HFF-Myc (cell line): ENCODE results near the gene LRRC10.

Experiments used
- DNase-seq: peaks from one replicate; pipeline ENCODE4 v3.0.0-alpha.2; 2011; ENCODE audit warnings: low read depth; ENCODE audit errors: extremely low read depth
- H3K4me3 ChIP-seq: replicated peaks from 2 replicates; pipeline ENCODE4 v1.5.1; 2011; ENCODE audit warnings: low read depth, mild to moderate bottlenecking, control low read depth, low read length
- CTCF ChIP-seq: IDR thresholded peaks from 2 replicates; pipeline ENCODE4 v1.5.1; 2012; ENCODE audit warnings: mild to moderate bottlenecking, low read depth, low read length, control low read depth; ENCODE audit errors: missing control alignments

Gene LRRC10

GRCh38 chr12:69602954-69603353 lies 7.8 kb downstream of the LRRC10 start:
- no peak for DNase-seq
- TF ChIP-seq CTCF = no peak
- no peak overlapping the region for H3K4me3 ChIP-seq

DNA sequence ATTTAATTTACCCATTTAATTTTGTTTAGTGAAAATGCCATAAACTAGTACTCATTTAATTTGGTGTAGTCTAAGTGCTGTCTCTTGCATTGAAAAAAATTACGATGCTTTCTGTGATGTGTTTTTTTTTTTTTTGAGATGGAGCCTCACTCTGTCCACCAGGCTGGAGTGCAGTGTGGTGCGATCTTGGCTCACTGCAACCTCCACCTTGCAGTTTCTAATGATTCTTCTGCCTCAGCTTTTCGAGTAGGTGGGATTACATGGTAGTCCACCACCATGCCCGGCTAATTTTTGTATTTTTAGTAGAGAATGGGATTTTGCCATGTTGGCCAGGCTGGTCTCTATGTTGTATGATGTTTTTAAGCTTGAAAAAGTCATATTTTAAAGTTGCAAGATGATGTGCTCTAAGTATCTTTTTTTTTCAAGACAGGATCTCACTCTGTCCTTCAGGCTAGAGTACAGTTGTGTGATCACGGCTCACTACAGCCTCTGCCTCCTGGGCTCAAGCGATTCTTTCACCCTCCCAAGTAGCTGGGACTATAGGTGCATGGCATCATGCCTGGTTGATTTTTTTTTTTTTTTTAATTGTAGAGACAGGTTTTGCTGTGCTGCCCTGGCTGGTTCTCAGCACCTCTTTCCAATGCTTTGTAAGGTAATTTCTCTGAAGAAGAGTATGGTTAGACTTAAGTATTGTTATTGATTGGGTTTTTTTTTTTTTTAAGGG lies 8.6 kb downstream of the LRRC10 start:
- no peak for TF ChIP-seq CTCF
- DNase-seq = no peak
- H3K4me3 ChIP-seq = no peak overlapping the region

DNA sequence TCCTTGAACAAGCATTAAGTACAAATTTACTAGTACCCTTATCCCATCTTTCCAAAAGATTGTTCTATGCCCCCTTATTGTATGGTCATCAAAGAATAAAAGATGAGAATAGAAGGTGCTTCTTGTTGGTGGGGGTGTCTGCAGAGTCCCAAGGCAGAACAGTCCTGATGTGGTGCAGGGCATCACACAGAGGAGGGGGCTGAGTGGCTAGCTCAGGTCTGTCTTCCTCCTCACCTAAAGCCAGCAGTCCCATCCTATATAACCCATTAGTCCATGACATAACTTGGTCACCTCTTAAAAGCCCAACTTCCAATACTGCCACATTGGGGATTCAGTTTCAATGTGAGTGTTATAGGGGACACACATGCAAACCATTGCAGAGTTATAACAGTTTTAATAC lies 9.9 kb downstream of the LRRC10 start:
- no peak overlapping the region for H3K4me3 ChIP-seq
- no peak for TF ChIP-seq CTCF
- no peak for DNase-seq

DNA sequence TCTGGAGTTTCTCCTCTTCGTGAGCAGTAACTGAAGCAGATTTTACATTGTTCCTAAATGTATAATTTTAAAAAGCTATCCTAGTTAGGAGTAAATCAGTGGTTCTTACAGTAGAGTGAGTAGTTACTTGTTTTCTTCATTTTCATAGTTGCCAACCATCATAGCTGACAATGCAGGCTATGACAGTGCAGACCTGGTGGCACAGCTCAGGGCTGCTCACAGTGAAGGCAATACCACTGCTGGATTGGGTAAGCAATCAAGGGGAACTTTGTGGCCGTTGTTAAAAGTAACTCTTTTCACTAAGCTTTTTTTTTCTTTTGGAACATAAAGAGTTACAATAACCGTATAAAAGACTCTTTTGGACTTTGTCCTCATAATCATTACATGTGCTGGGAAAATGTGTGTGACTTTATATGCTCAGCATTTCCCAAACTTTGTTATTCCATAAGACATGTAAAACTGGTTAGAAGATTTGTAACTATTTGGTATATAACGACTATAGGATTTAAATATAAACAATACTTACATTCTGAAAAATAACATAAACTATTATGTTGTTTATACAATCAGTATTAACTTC lies 12.4 kb downstream of the LRRC10 start:
- no peak for TF ChIP-seq CTCF
- DNase-seq = no peak
- H3K4me3 ChIP-seq = no peak overlapping the region

- TF ChIP-seq CTCF = no peak
- no peak for DNase-seq
- H3K4me3 ChIP-seq = no peak overlapping the region
Observed at GRCh38 chr12:69595689-69596088, 15.0 kb downstream of the LRRC10 start.

DNA sequence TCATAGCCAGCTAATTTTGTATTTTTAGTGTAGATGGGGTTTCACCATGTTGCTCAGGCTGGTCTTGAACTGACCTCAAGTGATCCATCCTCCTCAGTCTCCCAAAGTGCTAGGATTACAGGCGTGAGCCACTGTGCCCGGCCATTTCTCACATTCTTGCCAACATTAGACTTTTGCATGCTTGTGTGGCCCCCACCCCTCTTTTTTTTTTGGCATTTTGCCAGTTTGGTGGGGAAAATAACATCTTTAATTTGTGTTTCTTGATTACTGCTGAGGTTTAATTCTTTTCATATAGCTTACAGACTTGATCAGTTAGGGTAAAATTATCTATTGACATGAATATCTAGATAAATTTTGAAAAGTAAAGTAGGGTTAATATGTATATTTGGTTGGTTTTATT lies 21.6 kb downstream of the LRRC10 start:
- no peak overlapping the region for H3K4me3 ChIP-seq
- DNase-seq = no peak
- no peak for TF ChIP-seq CTCF

DNA sequence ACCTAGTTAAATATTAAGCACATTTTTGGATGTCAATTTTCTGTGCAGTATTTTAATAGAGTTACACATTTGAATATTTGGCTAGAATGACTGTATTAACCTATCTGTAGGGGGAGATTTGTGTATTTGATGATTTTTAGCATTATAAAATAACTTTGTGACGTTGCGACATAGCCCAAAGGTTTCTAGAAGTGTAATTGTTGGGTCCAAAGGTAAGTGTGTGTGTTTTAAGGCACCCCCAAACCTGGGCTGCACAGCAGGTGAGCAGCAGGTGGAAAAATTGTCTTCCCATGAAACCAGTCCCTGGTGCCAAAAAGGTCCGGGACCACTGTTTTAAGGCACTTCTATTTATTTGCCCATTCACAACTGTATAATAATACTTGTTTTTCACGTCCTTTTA lies 22.2 kb downstream of the LRRC10 start:
- no peak for DNase-seq
- H3K4me3 ChIP-seq = no peak overlapping the region
- TF ChIP-seq CTCF = no peak
